GM12873 (cell line): ENCODE results near the gene NOXRED1.

Experiments used
- CTCF ChIP-seq: IDR thresholded peaks from 2 replicates; pipeline ENCODE4 v1.5.1; 2012; ENCODE audit warnings: low read depth, mild to moderate bottlenecking, moderate library complexity, low read length, control low read depth; ENCODE audit not compliant: insufficient read depth; ENCODE audit errors: missing control alignments

Gene NOXRED1

GRCh38 chr14:77375973-77376770 lies 47.2 kb downstream of the NOXRED1 start:
- TF ChIP-seq CTCF, result no peak

- TF ChIP-seq CTCF, result no peak
These were observed 48.0 kb downstream of the NOXRED1 start for GRCh38 chr14:77375164-77375950.

GRCh38 chr14:77372304-77372841 lies 51.0 kb downstream of the NOXRED1 start:
- TF ChIP-seq CTCF, result no peak

GRCh38 chr14:77369285-77369684 lies 54.0 kb downstream of the NOXRED1 start:
- TF ChIP-seq CTCF, result no peak

- no peak for TF ChIP-seq CTCF
These were observed 59.2 kb downstream of the NOXRED1 start for GRCh38 chr14:77364146-77364545.

GRCh38 chr14:77359626-77360025 lies 63.7 kb downstream of the NOXRED1 start:
- TF ChIP-seq CTCF, result no peak

- no peak for TF ChIP-seq CTCF
These were observed 66.4 kb downstream of the NOXRED1 start for GRCh38 chr14:77356899-77357298.
